Stimulated activated naive CD4-positive, alpha-beta T cell (primary cell): ENCODE results near the gene UNCX.
"Not testable (repeated sequence)": the region's sequence is repeated elsewhere in the genome, so short reads cannot be mapped to it uniquely, and the experiment has no call there.

Source experiments
- DNase-seq, 6 experiments: peaks; one replicate each; lab custom pipeline; 2025; lab: John Stamatoyannopoulos, UW

Gene UNCX

DNA sequence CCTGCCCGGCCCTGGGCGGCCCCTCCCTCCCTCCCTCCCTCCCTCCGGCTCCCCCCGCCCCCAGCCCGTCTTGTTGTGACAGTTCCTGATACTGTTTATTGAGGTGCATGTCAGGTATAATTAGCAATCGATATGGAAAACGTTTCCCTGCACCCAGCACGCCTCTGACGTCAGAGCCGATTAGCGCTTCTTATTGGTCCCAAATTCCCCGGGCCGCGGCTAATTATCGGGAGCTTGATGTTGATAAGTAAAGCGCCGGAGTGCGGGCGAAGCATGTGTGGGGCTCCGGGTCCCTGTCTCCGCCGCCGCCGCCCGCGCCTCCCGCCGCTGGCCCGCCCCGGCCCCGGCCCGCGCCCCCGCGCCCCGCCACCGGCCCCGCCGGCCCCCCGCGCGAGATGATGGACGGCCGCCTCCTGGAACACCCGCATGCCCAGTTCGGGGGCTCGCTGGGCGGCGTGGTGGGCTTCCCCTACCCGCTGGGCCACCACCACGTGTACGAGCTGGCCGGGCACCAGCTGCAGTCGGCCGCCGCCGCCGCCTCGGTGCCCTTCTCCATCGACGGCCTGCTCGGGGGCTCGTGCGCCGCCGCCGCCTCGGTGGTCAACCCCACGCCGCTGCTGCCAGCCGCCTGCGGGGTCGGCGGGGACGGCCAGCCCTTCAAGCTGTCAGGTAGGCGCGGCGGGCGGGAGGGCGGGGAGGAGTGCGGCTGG lies at the start of gene UNCX:
Gene UNCX (plus strand): TSS at position 250 of the 710 bp plus-strand sequence. CDS start 146 bp downstream, at position 396.
- DNase-seq, result no peak

DNA sequence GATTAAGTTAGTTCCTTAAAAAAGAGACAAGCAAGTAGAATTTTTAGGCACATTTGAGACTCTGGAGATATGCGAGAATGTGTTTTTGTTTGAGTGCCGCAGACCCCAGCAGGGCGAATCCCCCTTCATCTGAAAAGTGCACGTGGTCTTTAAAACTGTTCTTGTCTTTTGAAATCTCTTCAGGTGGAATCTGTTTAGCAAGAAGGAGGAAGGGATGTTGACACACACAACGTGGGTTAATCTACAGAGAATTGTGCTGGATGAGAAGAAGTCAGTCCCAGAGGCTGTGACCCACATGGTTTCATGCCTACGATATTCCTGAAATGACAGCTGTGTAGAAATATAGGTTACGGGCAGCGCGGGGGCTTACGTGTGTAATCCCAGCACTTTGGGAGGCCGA lies 45.5 kb upstream of the UNCX start:
- DNase-seq, result no peak

- DNase-seq, result no peak
Measured at GRCh38 chr7:1188720-1189294, 43.9 kb upstream of the UNCX start.

DNA sequence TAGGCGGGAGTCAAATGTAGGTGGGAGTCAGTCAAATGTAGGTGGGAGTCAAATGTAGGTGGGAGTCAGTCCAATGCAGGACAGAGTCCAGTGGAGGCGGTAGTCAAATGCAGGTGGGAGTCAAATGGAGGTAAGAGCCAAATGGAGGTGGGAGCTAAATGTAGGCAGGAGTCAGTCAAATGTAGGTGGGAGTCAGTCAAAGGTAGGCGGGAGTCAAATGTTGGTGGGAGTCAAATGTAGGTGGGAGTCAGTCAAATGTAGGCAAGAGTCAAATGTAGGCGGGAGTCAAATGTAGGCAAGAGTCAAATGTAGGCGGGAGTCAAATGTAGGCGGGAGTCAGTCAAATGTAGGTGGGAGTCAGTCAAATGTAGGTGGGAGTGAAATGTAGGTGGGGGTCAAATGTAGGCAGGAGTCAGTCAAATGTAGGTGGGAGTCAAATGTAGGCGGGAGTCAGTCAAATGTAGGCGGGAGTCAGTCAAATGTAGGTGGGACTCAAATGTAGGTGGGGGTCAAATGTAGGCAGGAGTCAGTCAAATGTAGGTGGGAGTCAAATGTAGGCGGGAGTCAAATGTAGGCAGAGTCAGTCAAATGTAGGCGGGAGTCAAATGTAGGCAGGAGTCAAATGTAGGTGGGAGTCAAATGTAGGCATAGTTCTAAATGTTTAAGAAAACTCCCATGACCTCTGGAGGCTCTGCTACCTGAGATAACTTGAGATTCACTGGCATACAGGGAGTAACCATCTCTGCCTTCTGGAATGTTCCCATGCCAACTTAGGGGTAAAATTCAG lies 42.5 kb upstream of the UNCX start:
- DNase-seq, result no peak

DNA sequence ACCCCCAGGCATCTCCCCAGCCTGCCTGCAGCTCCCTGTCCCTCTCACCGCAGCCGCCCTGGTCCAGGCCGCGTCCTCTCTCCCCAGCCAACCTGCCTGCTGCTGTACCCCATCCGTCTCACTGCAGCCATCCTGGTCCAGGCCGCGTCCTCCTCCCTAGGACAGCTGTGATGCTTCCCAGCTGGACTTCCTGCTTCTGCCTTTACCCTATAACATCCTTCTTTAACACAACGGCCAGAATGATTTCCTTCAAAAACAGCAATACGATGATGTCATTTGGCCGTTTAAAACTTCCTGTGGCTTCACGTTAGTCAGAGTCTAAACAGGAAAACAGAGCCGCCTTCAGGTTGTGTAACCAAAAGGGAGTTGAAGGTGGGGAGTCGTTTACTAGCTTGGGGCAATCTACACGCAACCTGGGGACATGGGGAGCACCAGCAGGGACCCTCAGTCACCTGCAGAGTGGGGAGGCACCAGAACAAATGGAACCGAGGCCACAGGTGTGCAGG lies 40.4 kb upstream of the UNCX start:
- DNase-seq, result peak in 1 of 6 experiments; percentile 14

- peak in 4 of 6 experiments; percentile 20 to 45 (median 22) for DNase-seq
Measured at GRCh38 chr7:1193593-1194424, 38.9 kb upstream of the UNCX start.

DNA sequence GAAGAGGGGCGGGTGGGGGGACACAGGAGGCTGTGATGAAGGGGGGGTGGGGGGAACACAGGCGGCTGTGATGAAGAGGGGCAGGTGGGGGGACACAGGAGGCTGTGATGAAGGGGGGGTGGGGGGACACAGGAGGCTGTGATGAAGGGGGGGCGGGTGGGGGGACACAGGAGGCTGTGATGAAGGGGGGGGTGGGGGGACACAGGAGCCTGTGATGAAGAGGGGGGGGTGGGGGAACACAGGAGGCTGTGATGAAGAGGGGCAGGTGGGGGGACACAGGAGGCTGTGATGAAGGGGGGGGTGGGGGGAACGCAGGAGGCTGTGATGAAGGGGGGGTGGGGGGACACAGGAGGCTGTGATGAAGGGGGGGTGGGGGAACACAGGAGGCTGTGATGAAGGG lies 36.2 kb upstream of the UNCX start:
- DNase-seq, result not testable (repeated sequence)

DNA sequence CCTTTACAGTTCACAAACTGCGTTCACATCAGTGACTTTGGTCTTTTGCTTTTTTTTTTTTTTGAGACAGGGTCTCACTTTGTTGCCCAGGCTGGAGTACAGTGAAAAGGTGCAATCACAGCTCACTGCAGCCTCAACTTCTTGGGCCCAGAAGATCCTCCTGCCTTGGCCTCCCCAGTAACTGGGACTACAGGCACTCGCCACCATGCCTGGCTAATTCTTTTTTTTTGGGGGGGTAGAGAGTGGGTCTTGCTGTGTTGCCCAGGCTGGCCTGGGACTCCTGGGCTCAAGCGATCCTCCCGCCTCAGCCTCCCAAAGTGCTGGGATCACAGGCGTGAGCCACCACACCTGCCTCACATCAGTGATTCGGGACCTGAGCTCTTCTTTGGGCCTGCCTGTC lies 35.7 kb upstream of the UNCX start:
- no peak for DNase-seq

- DNase-seq, result no peak
Measured at GRCh38 chr7:1197997-1198625, 34.6 kb upstream of the UNCX start.

DNA sequence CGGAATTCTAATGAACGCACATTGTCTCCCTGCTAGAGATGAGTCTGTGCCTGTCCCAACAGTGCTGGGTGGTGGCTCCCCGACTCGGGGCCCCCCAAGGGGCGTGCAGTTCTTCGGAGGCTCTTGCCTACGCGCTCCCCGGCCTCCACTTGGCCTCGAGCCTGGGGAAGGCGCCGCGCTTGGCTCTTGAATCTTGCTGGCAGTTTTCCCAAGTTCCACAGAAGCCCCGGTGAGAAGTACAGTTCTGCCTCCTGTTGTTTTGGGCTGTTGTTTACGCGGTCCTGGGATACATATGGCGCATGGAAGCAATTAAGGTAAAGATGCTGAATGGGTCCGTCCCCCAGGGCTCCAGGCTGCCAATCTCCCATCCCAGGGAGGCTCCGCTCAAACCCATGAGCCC lies 32.6 kb upstream of the UNCX start:
- DNase-seq, result no peak

DNA sequence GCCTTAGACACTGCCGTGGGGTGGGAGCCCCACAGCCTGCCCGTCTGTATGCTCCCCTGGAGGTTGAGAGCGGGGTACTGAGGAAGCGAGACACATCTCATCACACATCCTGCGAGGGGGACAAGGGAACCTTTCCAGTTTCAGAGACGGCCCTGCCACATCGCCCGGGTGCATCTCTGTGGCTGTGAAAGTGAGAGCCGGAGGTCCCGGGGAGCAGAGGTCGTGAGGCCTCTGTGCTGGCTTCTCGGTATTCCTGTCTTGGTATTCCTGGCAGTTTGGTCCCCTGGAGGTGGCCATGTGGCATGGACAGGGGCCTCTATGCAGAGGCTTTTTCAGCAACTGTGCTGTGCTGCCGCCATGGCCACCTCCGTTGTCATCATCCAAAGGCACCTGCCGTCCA lies 30.8 kb upstream of the UNCX start:
- DNase-seq, result no peak

- DNase-seq, result not testable (repeated sequence)
Measured at GRCh38 chr7:1202914-1203313, 29.8 kb upstream of the UNCX start.

DNA sequence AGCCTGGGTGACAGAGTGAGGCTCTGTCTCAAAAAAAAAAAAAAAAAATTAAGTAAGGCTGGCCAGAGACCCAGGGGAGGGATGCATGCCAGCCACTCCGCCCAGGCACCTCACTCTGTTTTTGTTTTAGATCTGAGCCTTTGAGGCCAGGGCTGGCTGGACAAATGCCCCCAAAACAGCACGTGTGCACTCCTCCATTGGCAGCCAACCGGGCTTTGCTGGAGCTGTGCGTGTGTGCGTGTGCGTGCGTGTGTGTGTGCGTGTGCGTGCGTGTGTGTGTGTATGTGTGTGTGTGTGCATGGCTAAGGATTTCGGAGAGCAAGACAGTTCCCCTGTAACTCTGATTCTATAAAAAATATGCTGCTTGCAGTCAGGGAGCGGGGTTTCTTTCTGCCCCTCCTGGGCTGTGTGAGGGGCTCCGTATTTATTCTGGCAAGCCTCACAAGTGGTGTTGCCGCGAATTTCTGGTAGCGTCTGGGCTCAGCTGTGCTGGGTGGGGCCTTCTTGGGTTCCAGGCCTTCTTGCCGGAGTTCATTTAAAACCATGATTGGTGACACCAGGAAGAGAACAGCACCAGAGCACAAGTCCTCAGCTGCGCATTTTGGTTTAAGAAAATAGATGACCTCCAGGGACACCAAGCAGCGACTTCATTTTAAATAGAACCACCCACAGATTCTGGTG lies 28.1 kb upstream of the UNCX start:
- no peak for DNase-seq

DNA sequence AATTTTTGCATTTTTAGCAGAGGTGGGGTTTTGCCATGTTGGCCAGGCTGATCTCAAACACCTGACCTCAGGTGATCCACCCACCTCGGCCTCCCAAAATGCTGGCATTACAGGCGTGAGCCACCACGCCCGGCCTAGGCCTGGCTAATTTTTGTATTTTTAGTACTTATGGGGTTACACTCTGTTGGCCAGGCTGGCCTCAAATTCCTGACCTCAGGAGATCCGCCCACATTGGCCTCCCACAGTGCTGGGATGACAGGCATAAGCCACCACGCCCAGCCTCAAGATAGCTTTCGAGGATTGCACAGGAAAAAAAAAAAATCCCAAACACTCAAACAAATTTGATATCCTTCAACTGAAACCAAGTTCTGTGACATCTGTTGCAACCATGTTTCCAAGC lies 26.9 kb upstream of the UNCX start:
- not testable (repeated sequence) for DNase-seq

- no peak for DNase-seq
Measured at GRCh38 chr7:1209097-1209496, 23.6 kb upstream of the UNCX start.

DNA sequence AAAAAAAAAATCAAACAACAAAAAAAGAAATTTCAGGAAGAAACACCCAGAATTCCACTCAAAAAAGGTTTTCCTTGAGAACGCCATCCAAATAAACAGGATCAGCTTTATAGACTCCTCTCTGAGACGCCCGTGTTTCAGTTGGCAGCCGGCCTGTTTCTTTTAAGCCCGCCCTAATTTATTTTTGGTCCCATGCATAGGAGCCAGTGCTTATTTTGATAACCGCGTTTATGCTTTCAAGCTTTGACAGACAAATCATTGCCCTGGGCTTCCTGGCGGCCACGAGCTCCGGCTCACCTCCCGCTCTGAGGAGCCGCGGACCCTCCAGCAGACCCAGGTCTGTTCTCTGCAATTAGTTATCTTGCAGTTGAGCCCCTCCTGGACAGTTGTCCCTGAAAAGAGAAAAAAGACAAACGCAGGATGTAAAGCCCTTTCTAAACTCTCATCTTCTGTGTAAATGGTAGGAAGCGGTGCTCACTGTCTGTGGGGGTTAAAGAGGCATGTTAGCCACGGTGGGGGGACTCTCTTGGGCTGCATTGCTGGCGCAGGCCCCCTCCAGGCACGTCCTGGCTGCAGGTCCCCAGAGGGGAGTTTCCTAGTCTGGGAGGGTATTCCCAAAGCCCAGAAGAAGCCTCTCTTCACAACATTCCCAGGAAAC lies 22.2 kb upstream of the UNCX start:
- DNase-seq, result no peak

GRCh38 chr7:1210979-1211608 lies 21.6 kb upstream of the UNCX start:
- no peak for DNase-seq

DNA sequence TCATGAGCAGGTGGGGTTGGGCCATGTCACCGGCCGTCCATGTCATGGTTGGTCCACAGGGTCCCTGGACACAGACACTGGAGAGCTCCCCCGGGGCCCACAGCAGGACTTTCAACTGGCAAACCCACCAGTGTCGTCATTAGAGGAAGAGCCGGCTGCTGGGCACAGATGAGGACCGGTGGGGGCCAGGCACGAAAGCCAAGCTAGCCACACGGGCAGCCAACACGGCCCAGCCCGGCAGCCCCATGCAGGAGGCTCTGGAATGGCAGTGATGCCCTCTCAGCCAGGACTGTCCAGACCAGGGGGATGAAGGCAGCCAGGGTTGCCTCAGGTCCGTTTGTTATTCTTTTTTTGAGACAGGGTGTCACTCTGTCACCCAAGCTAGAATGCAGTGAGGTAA lies 21.1 kb upstream of the UNCX start:
- no peak for DNase-seq

GRCh38 chr7:1212025-1212424 lies 20.6 kb upstream of the UNCX start:
- not testable (repeated sequence) for DNase-seq

DNA sequence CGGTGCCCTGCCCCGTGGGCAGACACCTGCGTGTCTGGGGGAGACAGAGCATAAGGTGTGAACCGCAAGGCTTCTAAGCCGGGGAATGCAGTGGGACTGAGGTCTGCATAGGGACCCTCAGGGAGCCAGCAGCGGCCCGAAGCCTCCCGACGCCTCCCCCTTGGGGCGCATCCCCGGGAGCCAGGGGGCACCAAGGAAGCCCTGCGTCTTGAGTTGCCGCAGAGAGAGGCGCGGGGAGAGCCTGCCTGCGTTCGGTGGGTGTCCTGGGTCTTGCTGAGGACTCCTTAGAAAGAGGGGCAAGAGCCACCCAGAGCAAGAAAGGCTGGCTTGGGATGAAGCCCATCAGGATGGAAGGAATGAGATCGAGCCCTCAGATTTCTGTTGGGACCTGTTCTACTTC lies 18.2 kb upstream of the UNCX start:
- DNase-seq, result no peak
